Keratinocyte (primary cell): ENCODE data around the gene SLC16A4. TPM values are rescaled to one million over a fixed set of nuclear protein-coding genes. Genes with fewer than 3 reads are reported as not detected.

Source experiments
- DNase-seq: peaks from one replicate; pipeline ENCODE4 v3.0.0-alpha.2; 2011; ENCODE audit warnings: low read depth, missing footprints, low spot score
- FAIRE-seq: peaks from 2 replicates; lab custom pipeline; 2011; peaks lifted over from hg19 to GRCh38; lab: Jason Lieb, UNC
- H2AFZ ChIP-seq: 2 replicates; pipeline ENCODE4 v1.6.0; 2012; ENCODE audit warnings: low read length, control low read depth, inconsistent platforms; ENCODE audit not compliant: control insufficient read depth
- H3K27ac ChIP-seq: 2 replicates; pipeline ENCODE4 v1.5.1; 2011; ENCODE audit warnings: low read length; ENCODE audit not compliant: control insufficient read depth, insufficient read depth
- H3K27me3 ChIP-seq: 3 replicates; pipeline ENCODE4 v1.6.0; 2011; ENCODE audit warnings: low read length; ENCODE audit not compliant: control insufficient read depth, insufficient read depth; ENCODE audit errors: extremely low read depth
- H3K36me3 ChIP-seq, 2 experiments: 2 replicates in 1 of 2; 3 replicates in 1 of 2; pipeline ENCODE4 v1.5.1; 2011; ENCODE audit warnings: low read length in 2 of 2, mild to moderate bottlenecking in 1 of 2; ENCODE audit not compliant: control insufficient read depth in 2 of 2, insufficient read depth in 2 of 2; ENCODE audit errors: extremely low read depth in 1 of 2
- H3K4me1 ChIP-seq: 3 replicates; pipeline ENCODE4 v1.5.1; 2011; ENCODE audit warnings: low read length; ENCODE audit not compliant: control insufficient read depth, insufficient read depth; ENCODE audit errors: extremely low read depth
- H3K4me2 ChIP-seq: 3 replicates; pipeline ENCODE4 v1.6.0; 2011; ENCODE audit warnings: low read depth, low read length; ENCODE audit not compliant: control insufficient read depth, insufficient read depth; ENCODE audit errors: extremely low read depth
- H3K4me3 ChIP-seq, 3 experiments: fragments of 200-600 bp in 1 of 3; sonication (generic) in 1 of 3; 2 replicates in 2 of 3; 3 replicates in 1 of 3; pipeline ENCODE4 v1.5.1; 2011 to 2016; ENCODE audit warnings: low read length in 3 of 3, mild to moderate bottlenecking in 3 of 3, control low read depth in 2 of 3, inconsistent platforms in 1 of 3, low read depth in 1 of 3, mixed read lengths in 1 of 3, mixed run types in 1 of 3, moderate library complexity in 1 of 3; ENCODE audit not compliant: control insufficient read depth in 2 of 3, insufficient read depth in 2 of 3; ENCODE audit errors: extremely low read depth in 1 of 3
- H3K79me2 ChIP-seq: 2 replicates; pipeline ENCODE4 v1.6.0; 2012; ENCODE audit warnings: low read length; ENCODE audit not compliant: control insufficient read depth, insufficient read depth
- H3K9ac ChIP-seq: 3 replicates; pipeline ENCODE4 v1.6.0; 2011; ENCODE audit warnings: low read length; ENCODE audit not compliant: control insufficient read depth, insufficient read depth; ENCODE audit errors: extremely low read depth
- H3K9me1 ChIP-seq: 3 replicates; pipeline ENCODE4 v1.6.0; 2011; ENCODE audit warnings: low read length; ENCODE audit not compliant: control insufficient read depth, insufficient read depth; ENCODE audit errors: extremely low read depth
- H3K9me3 ChIP-seq: 2 replicates; pipeline ENCODE4 v1.5.1; 2012; ENCODE audit warnings: low read depth, low read length; ENCODE audit not compliant: control insufficient read depth
- H4K20me1 ChIP-seq: 3 replicates; pipeline ENCODE4 v1.6.0; 2011; ENCODE audit warnings: low read length; ENCODE audit not compliant: control insufficient read depth, insufficient read depth; ENCODE audit errors: extremely low read depth
- EZH2 ChIP-seq: IDR thresholded peaks from one replicate; pipeline ENCODE4 v1.6.1; 2012; ENCODE audit warnings: inconsistent platforms, mild to moderate bottlenecking, low read length, moderate library complexity
- dilution Hi-C: fragments of 300-500 bp; cut with MboI; formaldehyde crosslinking; loops from one replicate; pipeline ENCODE4 v1.7.0; 2020; ENCODE audit warnings: low sequenced_read_pairs; ENCODE audit not compliant: extremely low pct_ligation_motif_present
- polyA plus RNA-seq, 5 experiments: library from polyadenylated mRNA; depleted of rRNA in 3 of 5; stranded (reverse) in 3 of 5; stranded (forward) in 1 of 5; unstranded in 1 of 5; fragments of >200 nt; gene quantifications; 1 replicate in 1 of 5; 2 replicates in 3 of 5; 3 replicates in 1 of 5; pipeline versions ENCODE4 v1.2.1 to v1.2.3, GENCODE V29; 2011 to 2012; ENCODE audit warnings: missing spikeins in 2 of 5, low read depth in 1 of 5, low replicate concordance in 1 of 5
- TF ChIP-seq, protein P1 (sequence below), 3 experiments: IDR thresholded peaks in 1 of 3; conservative IDR thresholded peaks in 1 of 3; optimal IDR thresholded peaks in 1 of 3; 2 replicates in 2 of 3; 3 replicates in 1 of 3; pipeline versions ENCODE3 to v1.5.1; 2011; ENCODE audit warnings: low read length in 3 of 3, mild to moderate bottlenecking in 3 of 3, moderate library complexity in 2 of 3, control low read depth in 1 of 3, inconsistent platforms in 1 of 3; ENCODE audit not compliant: insufficient read depth in 2 of 3; ENCODE audit errors: extremely low read depth in 1 of 3

The SLC16A4 gene
- polyA plus RNA-seq, 1 donor (not counting 4 experiments of a cell fraction or from before 2014, with no cell fraction given): 0.92 TPM

- TF ChIP-seq EZH2: no peak
- TF ChIP-seq, protein P1, sequence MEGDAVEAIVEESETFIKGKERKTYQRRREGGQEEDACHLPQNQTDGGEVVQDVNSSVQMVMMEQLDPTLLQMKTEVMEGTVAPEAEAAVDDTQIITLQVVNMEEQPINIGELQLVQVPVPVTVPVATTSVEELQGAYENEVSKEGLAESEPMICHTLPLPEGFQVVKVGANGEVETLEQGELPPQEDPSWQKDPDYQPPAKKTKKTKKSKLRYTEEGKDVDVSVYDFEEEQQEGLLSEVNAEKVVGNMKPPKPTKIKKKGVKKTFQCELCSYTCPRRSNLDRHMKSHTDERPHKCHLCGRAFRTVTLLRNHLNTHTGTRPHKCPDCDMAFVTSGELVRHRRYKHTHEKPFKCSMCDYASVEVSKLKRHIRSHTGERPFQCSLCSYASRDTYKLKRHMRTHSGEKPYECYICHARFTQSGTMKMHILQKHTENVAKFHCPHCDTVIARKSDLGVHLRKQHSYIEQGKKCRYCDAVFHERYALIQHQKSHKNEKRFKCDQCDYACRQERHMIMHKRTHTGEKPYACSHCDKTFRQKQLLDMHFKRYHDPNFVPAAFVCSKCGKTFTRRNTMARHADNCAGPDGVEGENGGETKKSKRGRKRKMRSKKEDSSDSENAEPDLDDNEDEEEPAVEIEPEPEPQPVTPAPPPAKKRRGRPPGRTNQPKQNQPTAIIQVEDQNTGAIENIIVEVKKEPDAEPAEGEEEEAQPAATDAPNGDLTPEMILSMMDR (optimal IDR thresholded peaks at IDR 0.05 in 1 of 3, IDR thresholded peaks at IDR 0.05 in 1 of 3, conservative IDR thresholded peaks at IDR 0.05 in 1 of 3; ENCODE audit: extremely low read depth in 1 of 3, insufficient read depth in 2 of 3, low read length in 3 of 3): no peak
- dilution Hi-C loops: no loop called here
- peaks cover 70% of the 10 kb centered on the region for H3K79me2 ChIP-seq
- H3K9me1 ChIP-seq: peaks cover 4% of the 10 kb centered on the region
- peaks cover 10% of the 10 kb centered on the region for H4K20me1 ChIP-seq
- H3K4me1 ChIP-seq: peaks cover 39% of the 10 kb centered on the region
- H3K4me3 ChIP-seq: no peak overlapping the region
- H3K9me3 ChIP-seq: no peaks in the 10 kb centered on the region
- H3K27me3 ChIP-seq: no peaks in the 10 kb centered on the region
- no peak for FAIRE-seq
- H2AFZ ChIP-seq: no peak overlapping the region
- no peak overlapping the region for H3K27ac ChIP-seq
- H3K36me3 ChIP-seq: peaks cover 9 to 17% of the 10 kb centered on the region in 2 experiments
- peak overlapping the region; percentile 76 for H3K4me2 ChIP-seq
- no peak for DNase-seq
- H3K9ac ChIP-seq: no peak overlapping the region
Observed at GRCh38 chr1:110341146-110341871, 49.5 kb downstream of the SLC16A4 start.

- H3K4me2 ChIP-seq: peak overlapping the region; percentile 76
- H3K79me2 ChIP-seq: peaks cover 58% of the 10 kb centered on the region
- H2AFZ ChIP-seq: no peak overlapping the region
- DNase-seq (no peak), FAIRE-seq (no peak)
- H4K20me1 ChIP-seq: peaks cover 10% of the 10 kb centered on the region
- TF ChIP-seq, protein P1 (optimal IDR thresholded peaks at IDR 0.05 in 1 of 3, IDR thresholded peaks at IDR 0.05 in 1 of 3, conservative IDR thresholded peaks at IDR 0.05 in 1 of 3; ENCODE audit: extremely low read depth in 1 of 3, insufficient read depth in 2 of 3, low read length in 3 of 3): no peak
- no peak for TF ChIP-seq EZH2
- H3K9ac ChIP-seq: peak overlapping the region; percentile 94
- H3K9me3 ChIP-seq: no peaks in the 10 kb centered on the region
- H3K4me3 ChIP-seq: peak overlapping the region; percentile 86 to 99 (median 98)
- dilution Hi-C loops: no loop called here
- H3K9me1 ChIP-seq: peaks cover 4% of the 10 kb centered on the region
- peaks cover 40% of the 10 kb centered on the region for H3K4me1 ChIP-seq
- H3K27ac ChIP-seq: peak overlapping the region; percentile 94
- H3K27me3 ChIP-seq: no peaks in the 10 kb centered on the region
- H3K36me3 ChIP-seq: peaks cover 9 to 17% of the 10 kb centered on the region in 2 experiments
Observed at GRCh38 chr1:110340207-110340468, 50.7 kb downstream of the SLC16A4 start.
